Epithelial cell of esophagus (primary cell): ENCODE data around the gene PHETA1.
A peak's percentile ranks its signal among the peaks of the same experiment; 100 is the strongest.
"Not testable (repeated sequence)": the region's sequence is repeated elsewhere in the genome, so short reads cannot be mapped to it uniquely, and the experiment has no call there.

Experiments used
- DNase-seq: peaks from one replicate; pipeline ENCODE4 v3.0.0; 2010; ENCODE audit warnings: low read depth
- H3K4me3 ChIP-seq: 2 replicates; pipeline ENCODE4 v1.5.1; 2011; ENCODE audit warnings: mild to moderate bottlenecking, low read length, control low read depth
- TF ChIP-seq, protein P1 (sequence below): IDR thresholded peaks from 2 replicates; pipeline ENCODE4 v1.5.1; 2011; ENCODE audit warnings: low read depth, mild to moderate bottlenecking, low read length, control low read depth, inconsistent platforms; ENCODE audit not compliant: insufficient read depth; ENCODE audit errors: missing control alignments

The PHETA1 gene

DNA sequence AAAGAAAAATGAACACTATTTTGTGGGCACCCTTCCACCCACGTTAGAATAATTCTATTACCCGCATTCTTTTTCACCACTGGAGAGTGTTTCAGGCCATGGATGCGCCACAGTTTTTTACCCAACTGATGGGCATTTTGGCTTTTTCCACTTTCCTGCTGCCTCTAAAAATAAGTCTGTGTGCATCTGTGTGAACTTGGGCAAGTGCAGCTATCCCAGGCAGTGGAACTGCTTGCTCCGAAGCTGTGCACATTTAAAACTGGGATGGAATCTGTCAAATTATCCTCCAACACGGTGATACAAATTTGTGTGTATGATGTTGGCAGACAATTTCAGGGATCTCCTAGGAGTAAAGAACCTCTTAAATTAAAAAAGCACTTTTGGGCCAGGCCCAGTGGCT, 31.5 kb downstream of the PHETA1 start:
- TF ChIP-seq, protein P1, sequence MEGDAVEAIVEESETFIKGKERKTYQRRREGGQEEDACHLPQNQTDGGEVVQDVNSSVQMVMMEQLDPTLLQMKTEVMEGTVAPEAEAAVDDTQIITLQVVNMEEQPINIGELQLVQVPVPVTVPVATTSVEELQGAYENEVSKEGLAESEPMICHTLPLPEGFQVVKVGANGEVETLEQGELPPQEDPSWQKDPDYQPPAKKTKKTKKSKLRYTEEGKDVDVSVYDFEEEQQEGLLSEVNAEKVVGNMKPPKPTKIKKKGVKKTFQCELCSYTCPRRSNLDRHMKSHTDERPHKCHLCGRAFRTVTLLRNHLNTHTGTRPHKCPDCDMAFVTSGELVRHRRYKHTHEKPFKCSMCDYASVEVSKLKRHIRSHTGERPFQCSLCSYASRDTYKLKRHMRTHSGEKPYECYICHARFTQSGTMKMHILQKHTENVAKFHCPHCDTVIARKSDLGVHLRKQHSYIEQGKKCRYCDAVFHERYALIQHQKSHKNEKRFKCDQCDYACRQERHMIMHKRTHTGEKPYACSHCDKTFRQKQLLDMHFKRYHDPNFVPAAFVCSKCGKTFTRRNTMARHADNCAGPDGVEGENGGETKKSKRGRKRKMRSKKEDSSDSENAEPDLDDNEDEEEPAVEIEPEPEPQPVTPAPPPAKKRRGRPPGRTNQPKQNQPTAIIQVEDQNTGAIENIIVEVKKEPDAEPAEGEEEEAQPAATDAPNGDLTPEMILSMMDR, result no peak
- H3K4me3 ChIP-seq, result no peak overlapping the region
- no peak for DNase-seq

DNA sequence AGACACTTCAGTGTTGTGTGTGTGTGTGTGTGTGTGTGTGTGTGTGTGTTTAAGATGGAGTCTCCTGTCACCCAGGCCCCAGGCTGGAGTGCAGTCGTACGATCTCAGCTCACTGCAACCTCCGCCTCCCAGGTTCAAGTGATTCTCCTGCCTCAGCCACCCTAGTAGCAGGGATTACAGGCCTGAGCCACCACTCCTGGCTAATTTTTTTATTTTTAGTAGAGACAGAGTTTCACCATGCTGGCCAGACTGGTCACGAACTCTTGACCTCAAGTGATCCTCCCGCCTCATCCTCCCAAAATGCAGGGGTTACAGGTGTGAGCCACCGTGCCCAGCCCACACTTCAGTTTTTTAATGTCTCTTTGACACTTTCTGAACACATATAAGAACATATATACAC, 32.5 kb downstream of the PHETA1 start:
- H3K4me3 ChIP-seq, DNase-seq: not testable (repeated sequence)

DNA sequence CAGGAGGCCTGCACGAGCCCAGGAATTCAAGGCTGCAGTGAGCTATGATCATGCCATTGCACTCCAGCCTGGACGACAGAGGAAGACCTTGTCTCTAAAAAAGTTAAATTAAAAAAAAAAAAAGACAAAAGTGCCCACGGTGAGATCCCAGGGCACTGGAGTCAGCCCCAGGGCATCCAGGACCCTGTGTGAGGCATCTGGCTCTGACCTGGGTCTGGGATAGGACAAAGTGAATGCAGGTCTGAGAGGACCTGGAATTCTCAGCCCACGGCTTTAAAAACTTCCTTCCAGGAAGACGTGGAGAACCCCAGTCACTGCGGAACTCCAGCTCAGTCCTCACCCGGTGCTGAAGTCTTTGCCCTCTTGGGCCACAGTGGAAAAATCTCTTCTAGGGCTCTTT, 33.1 kb downstream of the PHETA1 start:
- no peak for DNase-seq
- TF ChIP-seq, protein P1, result no peak

DNA sequence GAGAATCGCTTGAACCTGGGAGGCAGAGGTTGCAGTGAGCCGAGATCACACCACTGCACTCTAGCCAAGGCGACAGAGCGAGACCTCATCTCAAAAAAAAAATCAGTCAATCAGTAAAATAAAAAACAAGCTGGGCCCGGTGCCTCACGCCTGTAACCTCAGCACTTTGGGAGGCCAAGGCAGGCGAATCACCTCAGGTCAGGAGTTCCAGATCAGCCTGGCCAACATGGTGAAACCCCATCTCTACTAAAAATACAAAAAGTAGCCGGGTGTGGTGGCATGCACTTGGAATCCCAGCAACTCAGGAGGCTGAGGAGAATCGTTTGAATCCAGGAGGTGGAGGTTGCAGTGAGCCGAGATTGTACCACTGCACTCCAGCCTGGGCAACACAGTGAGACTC, 33.6 kb downstream of the PHETA1 start:
- not testable (repeated sequence) for H3K4me3 ChIP-seq, DNase-seq

More for the DNA sequence above, 33.1 kb downstream of the PHETA1 start:
- no peak overlapping the region for H3K4me3 ChIP-seq

DNA sequence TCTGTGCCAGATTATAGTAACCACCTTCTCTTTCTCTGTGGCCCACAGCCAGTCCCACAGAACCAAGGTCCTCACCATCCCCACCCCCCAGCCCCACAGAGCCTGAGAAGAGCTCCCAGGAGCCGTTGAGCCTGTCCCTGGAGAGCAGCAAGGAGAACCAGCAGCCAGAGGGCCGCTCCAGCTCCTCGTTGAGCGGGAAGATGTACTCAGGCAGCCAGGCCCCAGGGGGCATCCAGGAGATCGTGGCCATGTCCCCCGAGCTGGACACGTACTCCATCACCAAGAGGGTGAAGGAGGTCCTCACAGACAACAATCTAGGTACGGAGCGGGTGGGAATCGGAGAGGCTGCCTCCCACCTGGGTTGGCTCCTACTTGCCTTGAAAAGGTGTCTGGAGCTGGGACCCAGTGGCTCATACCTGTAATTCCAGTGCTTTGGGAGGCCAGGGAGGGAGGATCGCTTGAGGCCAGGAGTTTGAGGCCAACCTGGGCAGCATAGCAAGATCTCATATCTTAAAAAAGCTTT, 34.4 kb downstream of the PHETA1 start:
- no peak overlapping the region for H3K4me3 ChIP-seq
- no peak for DNase-seq
- TF ChIP-seq, protein P1, result no peak

DNA sequence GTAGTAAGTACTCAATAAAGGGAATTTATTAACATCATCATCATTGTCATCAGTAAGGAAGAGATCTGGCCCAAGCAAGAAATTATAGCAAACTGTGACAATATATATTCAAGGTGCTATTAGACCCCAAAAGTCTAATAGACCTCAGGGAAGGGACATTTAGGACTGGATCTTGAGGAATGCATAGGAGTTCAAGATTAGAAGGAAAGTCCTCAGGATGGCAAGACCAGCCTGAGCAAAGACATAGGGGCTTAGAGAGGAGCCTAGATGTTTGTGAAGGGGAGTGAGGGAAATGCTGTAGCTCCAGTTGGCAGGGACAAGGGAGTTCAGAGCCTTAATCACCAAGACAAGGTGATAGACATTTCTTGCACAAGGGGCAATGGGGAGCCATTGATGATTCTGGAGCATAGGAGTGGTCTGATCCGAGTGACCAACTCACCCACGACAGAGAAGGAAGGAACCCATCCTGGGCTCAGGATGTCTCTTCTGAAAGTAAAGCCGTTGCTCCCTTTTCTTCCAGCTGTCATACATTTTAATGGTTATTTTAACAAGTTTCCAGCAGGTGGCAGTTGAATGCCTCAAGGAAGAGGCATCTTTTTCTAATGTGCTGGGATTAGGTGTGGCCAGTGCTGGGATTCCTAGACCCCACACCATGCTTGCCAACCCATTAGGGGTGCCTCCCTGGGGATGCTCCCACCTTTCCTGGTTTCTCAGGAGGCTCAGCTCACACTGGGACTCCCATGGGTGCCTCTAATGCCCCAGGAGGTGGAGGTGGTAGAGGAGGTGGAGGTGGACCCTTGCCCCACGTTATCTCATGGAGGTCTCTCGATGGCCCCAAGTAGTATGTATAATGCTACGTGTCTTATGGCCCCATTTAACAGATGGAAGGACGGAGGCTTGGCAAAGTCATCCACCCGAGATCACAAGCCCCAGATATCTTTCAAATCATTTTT, 37.8 kb downstream of the PHETA1 start:
- no peak overlapping the region for H3K4me3 ChIP-seq
- DNase-seq, result peak; percentile 60
- TF ChIP-seq, protein P1, result peak; percentile 61

DNA sequence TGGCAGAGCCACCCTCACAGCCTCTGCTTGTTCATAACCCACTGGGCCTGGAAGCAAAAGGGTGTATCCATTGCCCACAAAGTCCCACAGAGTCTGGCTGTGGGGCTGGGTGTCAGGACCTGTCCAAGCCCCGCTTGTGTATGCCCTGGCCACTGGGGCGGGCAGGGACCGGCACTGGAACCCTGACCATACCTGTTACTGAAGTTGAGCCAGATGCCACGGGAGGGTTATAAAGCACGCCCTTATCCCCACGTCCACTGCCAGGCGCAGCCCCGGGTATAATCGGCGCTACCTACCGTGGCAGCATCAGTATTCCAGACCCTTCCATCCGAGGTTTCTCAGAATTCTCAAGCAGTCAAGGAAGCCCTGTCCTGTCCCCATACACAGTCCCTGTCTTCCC, 40.8 kb downstream of the PHETA1 start:
- H3K4me3 ChIP-seq, result no peak overlapping the region
- TF ChIP-seq, protein P1, result no peak
- DNase-seq, result no peak

DNA sequence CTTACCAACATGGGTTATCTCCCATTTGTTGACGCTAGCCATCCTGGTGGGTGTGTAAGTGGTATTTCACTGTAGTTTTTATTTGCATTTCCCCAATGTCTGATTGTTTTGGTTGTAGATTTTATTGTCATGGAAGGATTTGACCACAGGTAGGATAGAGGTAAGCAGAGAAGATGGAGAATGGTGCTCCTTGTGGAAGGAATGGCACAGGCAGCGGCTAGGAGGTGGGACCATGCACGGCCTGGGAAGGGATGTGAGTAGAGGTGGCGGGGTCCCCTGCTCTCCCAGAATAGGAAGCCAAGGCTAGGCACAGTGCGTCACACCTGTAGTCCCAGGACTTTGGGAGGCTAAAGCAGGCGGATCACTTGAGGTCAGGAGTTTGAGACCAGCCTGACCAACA, 41.4 kb downstream of the PHETA1 start:
- no peak overlapping the region for H3K4me3 ChIP-seq
- DNase-seq, result no peak
- TF ChIP-seq, protein P1, result no peak
